KOPT-K1 (cell line): Measurements from ENCODE around the gene BCL11B.
"Not testable (repeated sequence)": the region's sequence is repeated elsewhere in the genome, so short reads cannot be mapped to it uniquely, and the experiment has no call there.

ENCODE experiments used
- H3K27ac ChIP-seq: fragments of 200-600 bp; sonication (generic); 2 replicates; pipeline ENCODE4 v1.5.1; 2016; ENCODE audit warnings: antibody characterized with exemption, mild to moderate bottlenecking, low read depth, low read length; ENCODE audit not compliant: poor library complexity, severe bottlenecking
- H3K36me3 ChIP-seq: fragments of 200-600 bp; sonication (generic); 2 replicates; pipeline ENCODE4 v1.5.1; 2017; ENCODE audit warnings: antibody characterized with exemption, mild to moderate bottlenecking, low read length, moderate library complexity; ENCODE audit not compliant: insufficient read depth
- H3K9me3 ChIP-seq: fragments of 200-600 bp; sonication (generic); 2 replicates; pipeline ENCODE4 v1.5.1; 2017; ENCODE audit warnings: antibody characterized with exemption, low read length, mild to moderate bottlenecking; ENCODE audit not compliant: insufficient read depth, poor library complexity, severe bottlenecking

Gene BCL11B

GRCh38 chr14:99233222-99234035 is 38.6 kb downstream of the BCL11B start:
- no peak overlapping the region for H3K27ac ChIP-seq
- H3K36me3 ChIP-seq = peaks cover 100% of the 10 kb centered on the region
- H3K9me3 ChIP-seq = no peaks in the 10 kb centered on the region

DNA sequence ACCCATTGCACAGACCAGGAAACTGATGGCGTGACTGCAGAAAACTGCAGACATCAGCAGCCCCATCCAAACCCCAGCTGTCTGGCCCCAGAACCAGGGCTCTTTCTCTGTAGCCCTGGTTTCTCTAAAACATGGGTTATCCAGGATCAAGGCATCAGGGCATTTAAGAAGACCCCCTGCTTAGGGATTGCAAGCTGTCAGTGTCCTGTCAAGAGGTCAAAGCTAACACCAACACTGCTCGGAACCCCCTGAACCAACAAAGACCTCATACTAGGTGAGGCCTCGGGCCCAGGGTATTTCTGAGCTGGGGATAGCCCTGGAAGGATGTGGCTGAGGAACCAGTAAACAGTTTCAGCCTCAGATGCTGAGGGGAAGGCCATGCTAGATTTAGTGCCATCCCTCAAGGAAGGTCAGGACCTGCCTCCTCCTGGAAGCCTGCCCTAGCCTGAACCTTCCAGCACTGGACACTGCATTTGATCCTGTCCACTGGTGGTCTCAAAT is 39.2 kb downstream of the BCL11B start:
- H3K36me3 ChIP-seq = peaks cover 100% of the 10 kb centered on the region
- H3K9me3 ChIP-seq = no peaks in the 10 kb centered on the region
- no peak overlapping the region for H3K27ac ChIP-seq

DNA sequence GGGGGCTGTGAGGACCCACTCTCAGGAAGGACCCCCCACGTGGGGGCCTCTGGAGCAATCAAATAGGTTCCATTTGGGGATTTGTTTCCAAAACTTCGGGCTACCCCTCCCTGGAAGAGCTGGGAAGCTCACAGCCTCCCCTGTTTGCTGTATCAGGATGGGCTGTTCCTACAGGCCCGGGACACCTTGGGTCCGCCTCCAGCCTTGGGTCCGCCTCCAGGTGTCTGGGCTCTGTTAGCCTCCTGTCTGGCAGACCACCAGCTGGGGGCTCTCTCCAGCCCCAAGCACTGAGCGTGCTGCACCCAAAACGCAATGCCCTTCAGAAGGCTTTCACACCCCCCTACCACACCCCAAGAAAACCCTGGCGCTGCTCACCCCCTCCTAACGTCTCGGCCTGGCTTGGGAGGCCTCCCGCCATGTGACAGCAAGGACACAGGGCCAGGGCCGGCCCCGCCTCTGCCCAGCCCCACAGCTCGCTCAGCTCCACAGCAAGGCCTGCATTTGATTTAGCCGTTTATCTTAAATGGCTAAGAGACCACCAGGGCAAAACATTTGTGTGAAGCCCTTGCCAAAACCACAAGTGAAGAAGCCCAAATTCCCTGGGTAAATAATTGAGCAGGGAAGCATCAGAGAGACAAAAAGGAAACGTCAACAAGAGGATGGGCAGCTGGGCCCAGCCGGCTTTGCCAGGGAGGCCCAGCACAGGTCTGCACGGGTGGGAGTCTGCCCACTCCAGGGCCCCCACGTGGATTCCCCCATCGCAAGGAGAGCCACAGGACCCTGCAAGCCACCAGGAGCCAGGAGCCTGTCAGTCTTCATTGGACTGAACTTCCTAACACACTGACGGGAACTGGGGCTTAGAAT is 39.9 kb downstream of the BCL11B start:
- Histone ChIP-seq H3K27ac (no peak overlapping the region), H3K9me3 (no peaks in the 10 kb centered on the region), H3K36me3 (peaks cover 100% of the 10 kb centered on the region)

GRCh38 chr14:99231161-99231849 is 40.7 kb downstream of the BCL11B start:
- Histone ChIP-seq H3K27ac (no peak overlapping the region), H3K36me3 (peaks cover 100% of the 10 kb centered on the region), H3K9me3 (no peaks in the 10 kb centered on the region)

- Histone ChIP-seq H3K9me3 (no peaks in the 10 kb centered on the region), H3K36me3 (peaks cover 100% of the 10 kb centered on the region), H3K27ac (no peak overlapping the region)
These were observed 41.5 kb downstream of the BCL11B start for GRCh38 chr14:99230208-99231151.

GRCh38 chr14:99229654-99230207 is 42.3 kb downstream of the BCL11B start:
- Histone ChIP-seq H3K9me3 (no peaks in the 10 kb centered on the region), H3K27ac (no peak overlapping the region), H3K36me3 (peaks cover 100% of the 10 kb centered on the region)

GRCh38 chr14:99228760-99229159 is 43.2 kb downstream of the BCL11B start:
- H3K9me3 ChIP-seq, H3K27ac ChIP-seq: not testable (repeated sequence)
- peaks cover 100% of the 10 kb centered on the region for H3K36me3 ChIP-seq

- Histone ChIP-seq H3K27ac (no peak overlapping the region), H3K9me3 (no peaks in the 10 kb centered on the region), H3K36me3 (peaks cover 100% of the 10 kb centered on the region)
These were observed 45.3 kb downstream of the BCL11B start for GRCh38 chr14:99226687-99227086.

DNA sequence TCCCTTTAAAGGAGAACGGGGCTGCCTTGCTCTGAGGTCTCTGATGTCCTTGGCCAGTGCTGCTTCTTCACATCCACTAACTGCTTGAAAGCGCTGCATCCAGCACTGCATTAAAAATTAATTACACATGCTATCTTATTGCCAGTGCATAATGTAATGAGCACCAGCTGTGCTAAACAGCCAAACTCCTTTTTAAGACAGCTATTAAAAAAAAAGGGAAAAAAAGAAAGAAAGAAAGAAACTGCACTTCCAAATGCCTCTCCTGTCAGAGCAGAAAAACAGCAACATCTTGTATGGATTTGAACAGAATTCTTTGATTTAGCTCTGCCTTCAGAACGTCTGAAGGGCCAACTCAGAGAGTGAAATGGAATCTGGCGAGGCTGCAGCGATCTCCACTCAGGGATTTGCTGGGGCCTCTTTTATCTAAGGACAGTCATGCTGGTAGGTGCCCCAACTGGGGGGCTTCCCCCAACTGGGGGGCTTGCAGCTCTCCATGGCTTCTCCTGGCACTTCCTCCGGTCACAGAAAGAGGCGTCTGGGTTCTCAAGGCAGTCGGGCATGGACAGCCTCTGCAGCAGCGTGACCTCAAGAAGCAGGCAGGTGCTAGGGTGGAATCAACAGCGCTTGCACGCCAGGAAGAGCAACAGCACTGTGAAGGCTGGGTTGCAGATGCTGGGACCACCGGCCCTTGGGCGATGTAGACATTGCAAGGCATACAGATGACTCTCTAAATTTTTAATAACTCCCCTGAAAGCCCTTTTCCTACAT is 46.4 kb downstream of the BCL11B start:
- no peak overlapping the region for H3K27ac ChIP-seq
- peaks cover 99% of the 10 kb centered on the region for H3K36me3 ChIP-seq
- no peaks in the 10 kb centered on the region for H3K9me3 ChIP-seq

DNA sequence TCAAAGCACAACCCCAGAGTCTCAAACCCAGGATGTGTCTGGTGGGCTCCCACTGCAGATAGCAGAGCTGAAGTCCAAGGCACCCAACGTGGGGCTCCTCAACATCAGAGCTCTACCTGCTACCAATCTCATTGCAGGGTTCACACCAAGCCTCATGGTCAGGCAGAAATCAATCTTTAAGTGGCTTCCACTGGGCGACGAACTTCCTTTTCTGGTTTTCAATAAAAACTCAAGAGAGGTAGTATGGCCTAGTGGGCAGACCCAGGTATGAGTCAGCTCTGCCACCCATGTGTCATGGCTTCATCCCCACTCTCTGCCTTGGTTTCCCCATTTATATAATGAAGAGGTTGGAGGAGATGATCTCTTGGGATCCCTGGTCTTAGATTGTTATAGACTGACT is 47.0 kb downstream of the BCL11B start:
- Histone ChIP-seq H3K9me3 (no peaks in the 10 kb centered on the region), H3K36me3 (peaks cover 99% of the 10 kb centered on the region), H3K27ac (no peak overlapping the region)

GRCh38 chr14:99224116-99224910 is 47.7 kb downstream of the BCL11B start:
- Histone ChIP-seq H3K27ac (no peak overlapping the region), H3K36me3 (peaks cover 99% of the 10 kb centered on the region), H3K9me3 (no peaks in the 10 kb centered on the region)

GRCh38 chr14:99221445-99221844 is 50.6 kb downstream of the BCL11B start:
- Histone ChIP-seq H3K36me3 (peaks cover 96% of the 10 kb centered on the region), H3K27ac (no peak overlapping the region), H3K9me3 (no peaks in the 10 kb centered on the region)
